Endometrium (tissue), 2 donors: ENCODE results near the gene LAMB3.

Experiments used
- FAIRE-seq: peaks from 2 replicates; lab custom pipeline; 2012; peaks lifted over from hg19 to GRCh38; lab: Jason Lieb, UNC
- donor health status: control.
- donor health status: control.

Gene LAMB3

DNA sequence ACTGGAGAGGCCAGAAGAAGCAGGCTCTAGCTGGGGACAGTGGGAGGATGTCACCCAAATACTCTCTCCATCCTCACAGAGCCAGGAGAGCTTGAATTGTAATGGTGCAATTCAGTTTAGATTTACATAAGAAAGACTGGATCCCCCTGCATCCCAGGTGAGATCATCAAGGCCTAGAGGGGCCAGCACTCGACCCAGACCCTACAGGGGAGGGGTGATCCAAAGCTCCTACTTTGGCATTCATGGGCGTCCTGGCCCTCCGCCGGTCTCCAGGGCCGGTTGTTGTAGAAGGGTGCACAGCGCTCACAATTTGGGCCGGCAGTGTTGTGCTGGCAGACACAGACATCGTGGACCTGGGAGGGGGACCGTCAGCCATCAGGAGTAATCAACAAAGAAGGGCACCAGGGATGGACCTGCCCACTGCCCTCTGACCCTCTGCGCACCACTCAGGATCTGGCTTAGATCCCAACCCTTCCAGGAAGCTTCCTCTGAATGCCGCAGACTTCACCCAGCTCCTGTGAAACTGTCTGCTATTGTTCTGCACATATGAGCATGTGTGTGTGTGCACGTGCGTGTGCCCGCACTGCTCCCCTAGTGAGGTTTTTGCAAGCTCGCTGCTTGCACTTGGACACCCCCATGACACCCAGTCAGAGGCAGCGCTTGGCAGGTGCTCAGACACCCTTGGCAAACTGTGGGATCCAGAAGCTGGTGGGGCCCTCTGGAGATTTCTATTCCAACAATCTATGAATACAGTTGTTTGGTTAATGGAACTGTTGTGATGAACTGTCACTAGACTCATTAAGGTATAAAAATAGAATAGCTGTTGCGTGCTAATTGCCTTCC is 21.6 kb downstream of the LAMB3 start:
- FAIRE-seq = no peak

DNA sequence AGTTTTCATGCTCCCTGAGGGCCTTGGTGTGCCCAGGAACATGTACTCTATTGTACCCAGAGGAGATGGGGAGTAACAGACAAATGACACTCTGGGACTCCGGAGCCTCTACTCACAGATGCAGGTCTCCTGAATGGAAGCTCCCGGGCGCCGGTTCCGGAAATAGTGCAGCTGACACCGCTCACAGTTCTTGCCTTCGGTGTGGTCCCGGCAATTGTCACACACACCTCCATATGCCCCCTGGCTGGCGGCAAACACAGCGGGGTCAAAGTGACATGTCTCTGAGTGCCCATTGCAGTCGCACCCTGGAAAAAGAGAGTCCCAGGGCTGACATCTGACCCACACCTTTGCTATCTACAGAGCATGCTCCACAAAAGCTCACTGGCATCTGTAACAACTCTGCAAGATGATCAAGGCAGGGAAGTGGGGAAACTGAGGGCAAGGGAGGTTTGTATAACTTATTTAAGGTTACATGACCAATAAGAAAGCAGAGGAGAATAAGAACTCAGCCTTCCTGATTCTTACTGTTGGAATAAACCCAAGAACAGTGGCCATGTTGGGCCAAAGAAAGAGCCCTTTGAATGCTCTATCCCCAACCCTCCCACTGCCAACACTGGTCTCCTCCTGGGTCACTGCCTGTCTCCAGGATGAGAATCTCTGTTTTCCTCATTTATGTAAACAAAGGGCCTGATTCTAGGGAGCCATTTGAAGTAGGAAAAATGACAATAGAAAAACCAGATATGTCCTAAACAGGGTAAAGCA is 22.4 kb downstream of the LAMB3 start:
- no peak for FAIRE-seq

- FAIRE-seq = no peak
Observed at GRCh38 chr1:209628618-209629299, 23.5 kb downstream of the LAMB3 start.

DNA sequence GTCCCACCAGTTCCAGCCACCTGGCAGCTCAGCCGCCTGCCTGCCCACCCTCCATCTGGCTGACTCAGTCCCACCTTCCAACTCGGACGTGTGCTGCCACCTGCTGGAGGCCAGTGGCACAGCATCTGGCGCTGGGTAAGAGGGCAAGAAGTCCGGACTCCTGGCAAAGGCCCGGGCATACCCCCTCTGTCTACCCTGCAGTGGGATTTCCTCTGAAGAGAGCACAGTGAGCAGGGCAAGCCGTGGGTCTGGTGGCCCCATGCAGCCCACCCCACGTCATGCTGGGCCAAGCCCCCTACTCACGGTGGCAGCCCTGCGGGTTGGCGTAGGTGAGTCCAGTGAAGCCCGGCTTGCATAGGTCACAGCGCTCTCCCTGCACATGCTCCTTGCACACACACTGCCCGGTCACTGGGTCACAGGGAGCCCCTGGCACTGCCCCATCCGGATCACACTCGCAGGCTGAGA is 24.5 kb downstream of the LAMB3 start:
- no peak for FAIRE-seq

- FAIRE-seq = no peak
Observed at GRCh38 chr1:209627027-209627731, 25.0 kb downstream of the LAMB3 start.

GRCh38 chr1:209626346-209627026 is 25.7 kb downstream of the LAMB3 start:
- no peak for FAIRE-seq

- FAIRE-seq = no peak
Observed at GRCh38 chr1:209625791-209626285, 26.4 kb downstream of the LAMB3 start.

DNA sequence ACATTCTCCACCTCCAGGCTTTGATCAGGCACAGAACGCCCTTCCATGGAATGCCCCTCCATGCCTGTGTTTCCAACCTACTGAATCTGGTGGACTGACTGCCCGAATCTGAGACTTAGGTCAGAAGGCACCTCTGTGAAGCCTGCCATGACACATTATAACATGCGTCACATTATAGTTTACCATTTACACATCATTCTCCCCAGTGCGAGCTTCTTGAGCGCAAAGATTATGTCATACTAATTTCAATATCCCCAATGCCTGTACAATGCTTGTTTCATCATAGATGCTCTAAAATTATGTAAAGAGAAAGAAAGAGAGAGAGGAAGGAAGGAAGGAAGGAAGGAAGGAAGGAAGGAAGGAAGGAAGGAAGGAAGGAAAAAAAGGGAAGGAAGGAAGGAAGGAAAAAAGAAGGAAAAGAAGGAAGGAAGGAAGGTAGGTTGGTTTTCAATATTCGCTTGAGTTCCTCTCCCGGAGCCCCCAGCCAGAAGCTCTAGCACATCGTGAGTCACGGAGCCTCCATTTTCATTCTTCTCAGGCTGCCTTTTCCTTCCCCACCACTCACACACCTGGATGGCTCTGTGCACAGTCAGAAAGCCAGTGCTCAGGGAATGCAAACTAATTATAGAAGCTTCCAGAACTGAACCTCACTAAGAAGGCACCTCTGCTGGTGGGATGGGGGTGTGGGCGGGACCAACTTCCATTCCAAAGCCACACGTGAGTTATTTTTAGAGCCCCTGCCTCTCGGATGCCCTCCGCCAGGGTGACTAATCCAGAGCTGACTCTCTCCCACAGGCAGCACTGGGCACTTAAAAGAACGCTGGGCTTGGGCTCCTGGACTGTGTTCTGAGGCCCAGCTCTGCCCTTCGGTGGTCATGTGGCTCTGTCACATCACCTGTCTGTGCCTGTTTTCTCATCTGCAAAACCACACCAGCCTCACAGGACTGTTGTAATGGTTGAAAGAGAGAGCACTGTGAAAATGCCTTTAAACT is 27.4 kb downstream of the LAMB3 start:
- no peak for FAIRE-seq

- no peak for FAIRE-seq
Observed at GRCh38 chr1:209622841-209623829, 29.1 kb downstream of the LAMB3 start.

GRCh38 chr1:209621741-209622655 is 30.2 kb downstream of the LAMB3 start:
- FAIRE-seq = no peak

- no peak for FAIRE-seq
Observed at GRCh38 chr1:209621286-209621685, 30.9 kb downstream of the LAMB3 start.

GRCh38 chr1:209620487-209620884 is 31.7 kb downstream of the LAMB3 start:
- FAIRE-seq = no peak

DNA sequence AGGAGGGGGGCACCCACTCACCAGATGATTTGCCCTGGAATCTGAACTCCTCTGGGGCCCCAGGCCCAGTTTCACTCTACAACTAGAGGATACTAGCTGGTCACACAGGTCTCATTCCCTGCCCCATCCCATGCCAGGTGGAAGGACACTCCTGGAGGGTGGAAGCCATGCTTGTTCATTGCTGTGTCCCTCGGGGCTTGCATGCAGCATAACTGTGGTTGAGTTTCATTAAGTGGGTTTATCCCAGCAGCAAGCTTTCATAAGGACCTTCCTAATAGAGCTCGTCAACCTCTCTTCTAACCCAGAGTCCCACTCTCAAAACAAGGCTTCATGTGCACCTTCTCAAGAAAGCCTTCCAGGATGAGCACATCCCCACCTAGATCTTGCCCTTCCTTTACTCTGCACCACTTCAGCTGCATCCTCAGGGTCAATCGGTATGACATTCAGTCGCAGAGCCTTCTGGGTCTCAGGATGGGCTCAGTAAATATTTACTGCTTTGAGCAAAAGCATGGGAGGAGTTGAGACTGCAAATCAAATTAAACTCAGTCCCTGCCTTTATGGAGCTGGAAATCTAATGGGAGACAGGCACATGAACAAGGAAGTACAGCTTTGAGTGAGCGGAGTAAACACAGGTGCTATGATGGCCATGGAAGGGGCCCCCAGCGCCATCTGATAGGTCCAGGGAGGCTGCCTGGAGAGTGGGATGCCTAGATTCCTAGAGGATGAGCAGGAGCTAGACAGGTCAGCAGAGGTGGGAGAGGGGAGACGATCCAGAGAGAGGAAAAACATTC is 32.3 kb downstream of the LAMB3 start:
- FAIRE-seq = no peak

DNA sequence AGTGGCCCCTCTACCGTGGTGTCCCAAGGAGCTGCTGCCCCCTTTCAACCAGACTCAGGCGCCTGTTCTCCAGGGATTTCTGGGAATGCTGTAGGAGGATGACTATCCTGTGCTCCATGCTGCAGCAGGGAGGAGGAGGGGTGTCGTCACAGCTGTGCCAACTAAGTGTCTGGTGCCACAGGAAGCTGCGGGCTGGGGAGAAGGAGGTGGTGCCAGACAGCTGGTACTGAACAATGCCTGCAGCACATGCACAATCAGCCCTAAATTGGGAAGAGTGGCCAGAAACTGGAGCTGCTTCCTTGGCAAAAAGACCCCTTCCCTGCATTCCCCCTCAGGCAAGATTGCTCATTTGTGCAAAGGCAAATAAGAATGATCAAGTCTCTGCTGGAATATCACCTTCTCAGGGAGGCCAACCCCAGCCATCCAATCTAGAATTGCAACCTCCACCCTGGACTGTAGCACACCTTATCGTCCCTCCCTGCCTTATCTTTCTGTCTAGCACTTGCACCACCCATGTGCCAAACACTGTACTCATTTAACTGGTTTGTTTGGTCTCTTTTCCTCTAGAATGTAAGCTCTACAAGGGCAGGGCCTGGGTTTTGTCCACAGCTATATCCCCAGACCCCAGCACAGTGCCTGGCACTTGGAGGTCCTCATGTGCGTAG is 33.3 kb downstream of the LAMB3 start:
- FAIRE-seq = no peak

DNA sequence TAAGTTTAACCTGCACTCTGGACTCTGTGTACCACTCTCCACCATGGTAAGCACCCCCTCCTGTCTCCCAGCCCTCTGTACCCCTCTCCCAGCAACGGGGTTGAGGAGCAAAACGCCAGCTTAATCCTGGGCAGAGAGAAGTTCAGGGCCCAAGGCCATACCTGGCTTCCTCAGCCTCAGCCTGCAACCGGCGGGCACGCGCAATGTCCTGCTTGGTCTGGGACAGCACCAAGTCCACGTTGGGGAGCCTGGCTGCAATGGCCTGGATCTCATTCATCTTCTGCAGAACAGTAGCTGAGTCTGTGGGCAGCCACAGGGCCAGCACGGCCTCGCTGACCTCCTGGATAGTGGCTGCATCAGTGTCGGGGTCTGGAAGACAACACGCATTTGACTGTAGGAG is 33.9 kb downstream of the LAMB3 start:
- FAIRE-seq = no peak

- FAIRE-seq = no peak
Observed at GRCh38 chr1:209617755-209618154, 34.5 kb downstream of the LAMB3 start.
